GM18517 (cell line): ENCODE measurements around the gene MZT1.
"Not testable (repeated sequence)": the region's sequence is repeated elsewhere in the genome, so short reads cannot be mapped to it uniquely, and the experiment has no call there.

Experiments used
- ATAC-seq: cut with Tn5 transposase; IDR thresholded peaks from one replicate; pipeline ENCODE4 v1.9.1; 2021; ENCODE audit warnings: mild to moderate bottlenecking, moderate library complexity; ENCODE audit not compliant: unreplicated experiment

The MZT1 gene, protein sequence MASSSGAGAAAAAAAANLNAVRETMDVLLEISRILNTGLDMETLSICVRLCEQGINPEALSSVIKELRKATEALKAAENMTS

DNA sequence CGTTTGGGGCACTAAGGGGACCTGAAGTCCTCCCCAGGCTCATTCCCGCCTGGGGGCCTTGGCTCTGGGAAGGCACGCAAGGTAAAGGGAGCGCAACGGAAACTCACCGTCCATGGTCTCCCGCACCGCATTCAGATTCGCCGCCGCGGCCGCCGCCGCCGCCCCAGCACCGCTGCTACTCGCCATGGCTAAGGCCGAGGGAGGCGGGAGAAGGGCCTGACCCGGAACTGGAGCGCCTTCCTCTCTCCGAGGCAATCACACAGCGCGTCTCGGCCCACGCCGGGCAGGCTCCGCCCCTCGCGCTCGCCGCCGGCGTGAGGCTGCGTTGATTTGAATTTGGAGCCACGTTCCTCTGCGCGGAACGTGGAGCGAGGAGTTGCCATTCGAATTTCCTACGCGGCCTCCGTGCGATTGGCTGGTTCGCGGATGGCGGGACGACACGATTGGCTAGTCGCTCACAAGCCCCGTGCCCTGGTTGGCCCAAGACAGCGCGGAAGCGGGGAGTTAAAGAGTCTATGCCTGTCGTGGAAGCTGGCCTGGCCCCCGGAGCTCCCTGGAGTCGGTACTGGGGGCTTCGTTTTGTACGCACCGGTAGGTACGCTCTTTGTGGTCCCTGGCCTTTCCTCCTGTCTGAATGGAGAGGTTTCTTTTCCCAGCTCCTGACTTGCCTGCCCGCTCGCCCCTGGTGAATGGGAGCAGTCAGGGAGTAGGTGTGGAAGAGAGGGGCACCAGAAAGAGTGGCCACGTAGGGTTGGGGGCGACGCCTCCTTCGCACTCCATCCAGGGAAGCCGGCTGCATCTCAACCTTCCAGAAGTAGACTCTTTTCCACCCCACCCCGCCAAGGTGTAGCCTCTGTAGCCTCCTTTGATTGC lies at the start of gene MZT1, which contains the start of gene BORA:
TSS of gene MZT1 (minus strand) at position 213 of the 873 bp plus-strand sequence. CDS start at position 186, 27 bp downstream.
TSS of gene BORA (plus strand) at position 507 of the 873 bp plus-strand sequence. CDS start 1,018 bp downstream, outside the sequence.
- ATAC-seq: peak; percentile 97

DNA sequence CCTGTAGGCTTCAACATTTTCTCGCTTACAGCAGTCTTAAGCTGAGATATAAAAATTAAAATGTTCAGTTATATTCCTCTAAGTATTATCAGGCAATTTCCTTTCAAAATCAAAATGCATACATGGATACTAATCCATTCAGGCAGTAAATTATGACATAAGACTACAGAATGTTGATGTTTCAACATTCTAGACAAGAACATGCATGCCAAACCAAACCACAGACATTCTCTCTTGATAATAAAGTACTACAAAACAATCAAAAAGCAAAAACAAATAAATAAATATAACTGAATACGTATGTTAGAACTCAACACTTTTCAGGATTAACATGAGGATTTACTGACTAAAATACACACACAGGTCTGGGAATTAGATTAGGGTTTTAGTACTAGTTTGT lies 46.6 kb upstream of the MZT1 start:
- no peak for ATAC-seq

DNA sequence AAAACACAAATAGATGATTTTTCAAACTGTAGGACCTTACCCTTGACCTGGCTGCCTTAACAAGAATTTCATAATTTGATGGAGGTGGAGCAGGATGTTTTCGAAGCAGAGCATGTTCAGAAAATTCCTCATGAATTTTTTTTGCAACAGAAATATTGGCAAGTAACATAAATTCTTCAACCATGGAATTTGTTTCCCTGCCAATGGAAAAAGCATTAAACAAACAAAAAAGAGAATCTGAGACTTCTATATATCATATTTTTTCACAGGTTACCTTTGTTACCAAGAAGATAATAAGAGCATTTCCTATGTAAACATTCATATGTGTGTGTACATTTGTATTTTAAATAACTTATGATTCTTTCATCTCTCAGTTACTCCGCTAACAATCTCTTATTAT lies 36.0 kb upstream of the MZT1 start:
- no peak for ATAC-seq

DNA sequence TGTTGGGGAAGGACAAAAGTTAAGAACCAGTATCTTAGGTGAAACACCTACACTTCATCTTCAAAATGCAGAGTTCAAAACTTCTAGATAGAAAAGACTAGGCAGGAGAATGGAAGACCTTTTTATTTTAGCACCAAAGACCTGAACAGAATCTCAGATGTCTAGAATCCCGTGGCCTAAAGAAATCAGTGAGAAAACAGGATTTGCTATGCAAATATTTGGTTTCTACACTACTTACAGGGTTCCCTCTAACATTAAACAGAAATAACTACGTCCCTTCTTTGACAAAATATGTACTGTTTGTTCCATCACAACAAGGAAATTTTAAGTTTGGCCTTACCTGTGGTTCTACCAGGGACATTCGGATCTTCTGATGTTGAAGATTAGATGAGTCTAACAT lies 32.8 kb upstream of the MZT1 start:
- no peak for ATAC-seq

DNA sequence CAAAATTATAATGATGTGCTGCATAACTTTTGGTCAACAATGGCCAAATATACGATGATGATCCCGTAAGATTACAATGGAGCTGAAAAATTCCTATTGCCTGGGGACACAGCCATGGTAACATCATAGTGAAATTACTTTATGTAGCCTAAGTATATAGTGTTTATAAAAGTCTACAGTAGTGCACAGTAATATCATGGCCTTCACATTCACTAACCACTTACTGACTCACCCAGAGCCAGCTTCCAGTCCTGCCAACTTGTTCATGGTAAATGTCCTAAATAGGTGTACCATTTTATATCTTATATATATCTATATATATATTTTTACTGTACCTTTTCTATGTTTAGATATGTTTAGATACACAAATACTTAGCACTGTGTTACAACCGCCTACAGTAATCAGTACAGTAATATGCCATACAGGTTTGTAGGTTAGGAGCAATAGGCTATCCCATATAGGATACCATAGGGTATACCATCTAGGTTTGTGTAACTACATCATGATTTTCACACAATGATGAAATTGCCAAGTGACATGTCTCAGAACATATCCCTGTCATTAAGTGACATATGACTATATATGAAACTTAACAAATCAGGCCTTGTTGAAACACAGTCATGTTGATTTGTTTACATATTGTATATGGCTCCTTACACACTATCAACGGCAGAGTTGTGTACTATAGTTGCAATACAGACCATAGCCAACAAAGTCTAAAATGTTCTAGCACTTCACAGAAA lies 30.5 kb upstream of the MZT1 start:
- no peak for ATAC-seq

DNA sequence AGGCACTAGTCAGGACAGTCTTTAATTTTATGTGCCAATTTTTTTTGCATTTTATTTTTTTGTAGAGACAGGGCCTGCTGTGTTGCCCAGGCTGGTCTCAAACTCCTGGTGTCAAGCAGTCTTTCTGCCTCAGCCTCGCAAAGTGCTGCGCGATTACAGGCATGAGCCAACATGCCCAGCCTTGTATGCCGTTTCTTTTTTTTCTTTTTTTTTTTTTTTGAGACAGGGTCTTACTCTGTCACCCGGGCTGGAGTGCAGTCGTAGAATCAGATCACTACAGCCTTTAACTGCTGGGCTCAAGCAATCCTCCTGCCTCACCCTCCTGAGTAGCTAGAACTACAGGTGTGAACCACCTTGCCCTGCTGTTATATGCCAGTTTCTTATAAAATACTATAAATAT lies 26.7 kb upstream of the MZT1 start:
- no peak for ATAC-seq

DNA sequence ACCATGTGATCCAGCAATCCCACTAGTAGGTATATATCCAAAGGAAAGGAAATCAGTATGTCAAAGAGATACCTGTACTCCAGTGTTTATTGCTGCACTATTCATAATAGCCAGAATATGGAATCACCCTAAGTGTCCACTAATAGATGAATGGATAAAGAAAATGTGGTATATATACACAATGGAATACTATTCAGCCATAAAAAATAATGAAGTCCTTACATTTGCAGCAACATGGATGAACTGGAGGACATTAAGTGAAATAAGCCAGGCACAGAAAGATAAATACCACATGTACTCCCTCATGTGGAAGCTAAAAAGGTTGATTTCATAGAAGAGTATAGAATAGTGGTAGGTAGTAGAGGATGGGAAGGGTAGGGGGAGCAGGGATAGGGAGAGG lies 23.8 kb upstream of the MZT1 start:
- no peak for ATAC-seq

DNA sequence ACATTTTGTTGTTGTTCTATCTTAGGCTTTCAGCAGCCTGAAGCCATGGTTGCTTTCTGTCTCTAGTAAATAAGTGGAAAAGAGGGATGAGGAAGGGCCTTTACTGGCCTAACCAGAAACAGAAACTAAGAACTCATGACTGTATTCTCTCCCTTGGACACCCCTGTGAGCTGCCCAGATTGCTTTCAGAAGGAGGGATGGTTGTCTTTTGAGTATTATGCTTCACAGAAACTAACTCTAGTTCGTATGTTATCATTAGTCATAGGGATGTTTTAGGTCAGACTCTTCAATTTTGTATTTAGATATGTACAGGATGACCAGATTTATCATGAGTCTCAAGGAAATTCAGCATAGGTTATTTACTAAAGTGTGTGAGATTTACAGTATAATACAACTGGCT lies 17.8 kb upstream of the MZT1 start:
- ATAC-seq: no peak

DNA sequence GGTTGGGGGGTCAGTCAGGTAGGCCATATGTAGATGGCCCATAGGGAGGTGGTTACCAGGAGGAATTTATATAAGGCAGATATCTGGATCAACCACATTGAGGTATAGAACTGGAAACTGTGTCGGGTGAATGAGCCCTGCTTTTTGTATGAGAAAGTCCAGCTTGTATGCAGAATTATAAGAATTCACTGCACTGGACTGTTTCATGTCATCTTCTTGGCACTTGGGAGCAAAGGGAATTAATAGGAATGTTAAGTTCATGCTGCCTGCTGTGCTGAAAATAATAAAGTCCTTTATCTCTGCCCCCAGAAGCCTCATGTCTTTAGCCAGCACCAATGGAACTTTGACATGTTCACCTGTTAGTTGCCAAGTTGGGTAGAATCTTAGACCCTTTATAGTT lies 12.6 kb upstream of the MZT1 start:
- no peak for ATAC-seq

DNA sequence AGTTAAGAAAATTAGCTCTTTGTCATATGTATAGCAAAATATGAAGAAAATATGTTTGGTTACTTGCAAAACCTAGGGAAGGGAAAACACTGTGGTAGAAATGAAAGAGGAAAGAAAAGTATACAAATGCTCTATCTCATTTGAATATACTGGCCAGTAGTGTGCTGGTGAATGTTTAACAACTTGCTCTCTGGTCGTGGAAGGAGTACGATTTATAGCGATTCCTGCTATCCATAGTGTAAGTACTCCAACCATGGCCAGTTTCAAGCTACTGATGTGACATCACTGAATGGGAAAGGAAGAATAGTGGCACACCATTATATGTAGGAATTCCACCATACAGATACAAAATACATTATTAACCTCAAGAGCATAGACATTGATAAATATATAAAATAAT lies 9.6 kb upstream of the MZT1 start:
- ATAC-seq: no peak

DNA sequence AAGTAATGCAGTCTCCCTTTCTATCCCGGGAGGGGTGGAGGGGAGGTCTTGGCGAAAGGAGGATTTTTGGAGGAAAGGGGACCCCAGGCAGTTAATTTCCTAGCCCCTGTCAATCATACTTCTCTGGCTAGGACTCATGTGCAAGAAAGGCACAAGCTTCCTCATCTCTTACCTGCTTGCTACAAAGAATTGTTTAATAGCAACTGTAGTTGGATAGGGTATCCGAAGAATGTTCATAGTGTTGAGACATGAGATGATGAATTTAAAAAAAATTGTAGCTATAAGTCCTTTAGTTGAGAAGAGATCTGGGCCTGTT lies 819 bp upstream of the MZT1 start:
- ATAC-seq: no peak

DNA sequence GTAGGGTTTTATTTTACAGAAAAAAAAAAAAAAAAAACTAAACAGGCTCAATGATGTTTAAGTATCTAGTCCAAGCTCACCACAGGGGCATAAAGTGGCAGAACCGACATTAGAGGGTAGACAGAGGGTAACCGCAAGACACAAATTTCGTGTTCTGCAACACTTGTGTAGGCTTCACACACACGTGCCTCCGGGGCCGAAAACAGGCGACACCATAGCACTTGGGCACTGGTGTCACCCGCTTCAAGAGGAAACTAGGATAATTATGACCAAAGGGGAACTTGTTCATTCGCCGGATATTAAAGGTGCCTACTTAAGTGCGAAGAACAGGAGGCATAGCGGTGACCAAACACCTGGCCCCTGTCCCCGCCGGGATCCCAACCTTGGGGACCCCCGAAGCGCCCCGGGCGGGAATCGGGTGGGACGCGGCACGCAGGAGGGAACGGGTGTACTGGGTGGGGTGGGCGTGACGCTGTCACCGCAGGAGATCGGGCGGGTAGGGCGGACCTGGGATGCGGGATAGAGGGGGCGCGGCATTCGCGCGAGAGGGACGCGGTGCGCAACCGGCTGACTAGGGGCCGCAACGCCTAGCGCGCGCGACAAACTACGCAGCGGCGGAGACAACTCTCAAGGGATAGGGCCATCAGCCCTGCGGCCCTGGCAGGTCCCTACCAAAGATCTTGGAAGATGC lies 558 bp downstream of the MZT1 start:
- ATAC-seq: peak; percentile 24

DNA sequence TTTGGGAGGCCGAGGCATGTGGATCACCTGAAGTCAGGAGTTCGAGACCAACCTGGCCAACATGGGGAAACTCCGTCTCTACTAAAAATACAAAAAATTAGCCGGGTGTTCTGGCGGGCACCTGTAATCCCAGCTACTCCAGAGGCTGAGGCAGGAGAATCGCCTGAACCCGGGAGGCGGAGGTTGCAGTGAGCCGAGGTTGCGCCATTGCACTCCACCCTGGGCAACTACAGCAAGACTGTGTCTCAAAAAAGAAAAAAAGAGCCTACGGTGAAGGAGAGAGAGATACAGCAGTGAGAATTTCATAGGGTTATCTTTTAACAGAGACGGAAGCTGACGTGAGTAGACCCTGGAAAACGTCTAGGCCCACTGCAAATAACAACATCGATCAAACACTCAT lies 1.2 kb downstream of the MZT1 start:
- not testable (repeated sequence) for ATAC-seq

DNA sequence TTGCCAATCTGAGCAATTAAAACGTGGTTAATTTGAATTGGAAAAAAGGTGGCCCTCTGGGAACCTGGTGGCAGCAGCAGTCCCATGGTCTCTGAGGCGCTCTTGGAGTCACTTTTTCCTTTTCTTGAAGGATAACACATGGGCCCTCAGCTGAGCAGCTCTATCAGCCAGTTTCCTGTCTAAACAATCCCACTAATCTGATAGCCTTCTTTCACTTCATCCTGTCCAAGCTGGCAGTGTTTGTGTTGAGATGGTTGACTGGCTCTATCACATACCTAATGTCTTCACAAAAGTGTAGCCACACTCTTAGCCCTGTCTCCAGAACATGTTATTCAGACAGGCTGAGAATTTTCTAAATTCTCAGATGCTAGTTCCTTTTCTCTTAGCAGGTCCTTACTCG lies 10.7 kb downstream of the MZT1 start:
- ATAC-seq: no peak

DNA sequence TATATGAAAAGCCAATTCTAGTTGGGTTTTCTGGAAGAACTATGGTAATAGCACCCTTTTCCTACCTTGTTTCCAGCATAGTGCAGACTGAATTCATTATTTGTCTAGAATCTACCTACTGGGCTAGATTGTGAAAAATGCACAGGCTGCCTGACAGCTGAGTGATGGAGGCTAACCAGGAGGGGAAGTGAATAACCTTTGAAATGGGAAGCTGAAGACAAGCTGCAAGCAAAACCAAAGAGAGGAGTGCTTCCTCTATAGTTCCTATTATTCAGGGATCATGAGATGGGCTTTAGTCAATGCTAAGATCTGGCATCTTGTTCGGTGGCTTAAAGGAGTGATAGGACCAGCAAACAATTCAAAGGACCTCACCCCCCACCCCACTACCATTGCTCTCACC lies 26.9 kb downstream of the MZT1 start:
- no peak for ATAC-seq

DNA sequence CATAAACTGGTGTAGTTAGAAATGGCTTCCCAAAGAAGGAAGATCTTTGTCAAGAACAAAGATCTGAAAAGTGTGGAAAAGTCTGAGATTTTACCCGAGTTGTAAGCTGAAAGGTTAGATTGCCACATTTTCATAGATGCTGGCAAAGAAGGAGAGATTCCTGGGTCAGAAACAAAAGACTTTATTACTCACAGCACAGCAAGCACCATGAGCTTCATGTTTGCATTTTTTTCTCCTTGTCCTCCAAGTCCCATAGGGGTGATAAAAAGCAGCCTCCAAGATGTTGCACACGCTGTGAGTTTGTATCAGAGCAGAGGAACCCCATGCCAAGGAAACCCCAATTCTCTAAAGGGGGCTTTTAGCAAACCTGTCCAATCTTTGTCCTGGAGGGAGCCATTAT lies 29.3 kb downstream of the MZT1 start:
- no peak for ATAC-seq

DNA sequence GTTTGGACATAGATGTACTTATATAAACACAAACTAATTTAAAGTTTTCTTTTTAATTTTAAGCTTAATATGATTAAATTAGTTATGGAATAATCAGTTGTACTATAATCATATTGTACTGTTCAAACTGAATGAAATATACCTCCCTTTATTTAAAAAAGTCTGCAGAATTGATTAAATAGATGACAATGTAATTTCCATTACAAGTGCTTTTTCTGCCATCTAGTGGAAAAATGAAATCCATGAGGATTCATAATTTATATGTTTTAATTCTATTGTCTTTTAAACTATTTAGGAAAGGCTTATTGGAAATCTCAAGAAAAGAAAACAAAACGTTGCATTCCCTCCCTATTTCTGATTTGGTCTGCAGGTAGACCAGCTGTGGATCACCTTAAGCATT lies 30.9 kb downstream of the MZT1 start:
- no peak for ATAC-seq

DNA sequence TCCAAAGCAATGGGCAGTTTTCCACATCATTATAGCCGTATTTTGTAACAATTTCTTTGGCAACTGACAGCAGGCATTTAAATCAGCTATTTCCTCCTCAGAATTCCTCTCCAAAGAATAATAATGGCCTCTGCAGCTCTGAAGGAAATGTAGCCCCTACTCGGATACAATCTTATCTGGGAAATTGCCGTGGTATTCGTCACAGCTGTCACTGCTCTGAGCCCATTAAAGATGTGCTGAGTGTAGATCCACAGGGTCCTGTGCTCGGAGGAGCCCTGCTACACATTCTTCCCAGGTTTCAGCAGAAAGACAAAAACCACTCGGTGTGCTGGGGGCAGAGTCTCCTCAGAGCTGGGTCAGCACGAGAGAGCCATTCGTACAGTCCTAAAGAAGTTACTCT lies 33.1 kb downstream of the MZT1 start:
- ATAC-seq: no peak

DNA sequence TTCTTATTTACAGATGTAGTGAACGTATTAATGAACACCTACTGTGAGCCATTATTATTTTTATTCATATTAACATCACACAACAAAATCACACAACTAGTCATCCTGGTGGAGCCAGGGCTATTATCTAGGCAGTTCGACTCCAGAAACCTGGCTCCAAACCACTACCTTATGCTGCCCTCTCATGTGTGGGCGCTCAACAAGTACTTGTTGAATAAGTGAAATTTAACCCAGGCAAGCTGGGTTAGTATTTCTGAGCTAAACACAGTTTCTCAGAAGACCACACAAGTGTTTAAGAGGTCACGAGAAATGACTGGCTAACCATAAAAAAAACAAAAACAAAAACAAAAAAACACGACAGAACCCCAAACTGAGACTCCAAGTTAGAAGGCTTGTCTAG lies 33.6 kb downstream of the MZT1 start:
- no peak for ATAC-seq

DNA sequence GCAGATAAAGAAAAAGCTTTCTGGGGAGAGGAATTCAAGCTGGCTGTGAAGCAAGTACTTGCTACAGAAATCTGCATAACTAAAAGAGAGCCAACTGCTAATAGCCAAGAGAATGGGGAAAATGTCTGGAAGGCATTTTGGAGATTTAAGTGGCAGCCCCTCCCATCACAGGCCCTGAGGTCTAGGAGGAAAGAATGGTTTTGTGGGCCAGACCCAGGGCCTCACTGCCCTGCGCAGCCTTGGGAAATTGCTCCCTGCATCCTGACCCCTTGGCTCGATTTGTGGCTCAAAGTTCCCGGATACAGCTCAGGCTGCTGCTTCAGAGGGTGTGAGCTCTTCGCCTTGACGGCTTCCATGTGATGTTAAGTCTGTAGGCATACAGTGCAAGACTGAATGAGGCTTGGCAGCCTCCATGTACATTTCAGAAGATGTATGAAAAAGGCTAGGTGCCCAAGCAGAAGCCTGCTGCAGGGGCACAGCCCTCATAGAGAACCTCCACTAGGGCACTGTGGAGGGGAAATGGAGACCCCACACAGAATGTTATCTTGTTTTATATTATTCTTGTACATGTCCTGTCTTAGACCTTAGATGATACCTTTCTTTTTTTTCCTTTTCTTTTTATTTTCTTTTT lies 34.4 kb downstream of the MZT1 start:
- no peak for ATAC-seq

DNA sequence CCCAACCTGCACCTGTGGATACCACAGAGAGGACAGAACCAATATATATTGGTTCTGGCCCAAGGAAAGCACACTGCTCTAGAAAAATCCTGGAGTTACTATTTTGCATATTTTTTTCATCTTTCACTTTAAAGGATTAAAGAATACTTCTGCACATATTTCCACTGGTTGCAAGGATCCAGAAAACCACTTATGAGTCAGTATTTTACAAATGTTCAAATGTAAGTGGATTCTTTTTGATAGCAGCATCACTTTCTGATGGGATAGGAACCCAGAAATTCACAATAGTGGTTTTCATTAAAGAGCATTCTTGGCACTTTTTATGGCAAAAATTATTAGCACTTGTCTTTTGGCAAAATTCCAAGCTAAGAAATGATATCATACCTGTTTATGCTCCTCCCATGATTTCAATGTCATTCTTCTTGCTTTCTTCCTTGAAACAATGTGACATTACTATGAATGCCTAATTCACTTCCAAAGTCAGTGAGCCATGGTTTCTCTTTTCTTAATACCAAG lies 38.2 kb downstream of the MZT1 start:
- no peak for ATAC-seq
